Osteocyte (in vitro differentiated cells): ENCODE results near the gene CNKSR2. TPM values are rescaled to one million over a fixed set of nuclear protein-coding genes. Genes with fewer than 3 reads are reported as not detected.

Experiments
- DNase-seq: peaks from one replicate; pipeline ENCODE4 v3.0.0; 2021; ENCODE audit warnings: mixed read lengths; ENCODE audit not compliant: unreplicated experiment; ENCODE audit errors: extremely low spot score
- H3K27ac Mint-ChIP-seq: one replicate; pipeline ENCODE4 v1.8.0; 2021; ENCODE audit warnings: mild to moderate bottlenecking, mixed read lengths; ENCODE audit not compliant: unreplicated experiment
- H3K27me3 Mint-ChIP-seq: one replicate; pipeline ENCODE4 v1.8.0; 2021; ENCODE audit warnings: mixed read lengths; ENCODE audit not compliant: unreplicated experiment
- H3K36me3 Mint-ChIP-seq: one replicate; pipeline ENCODE4 v1.8.0; 2021; ENCODE audit warnings: mixed read lengths; ENCODE audit not compliant: unreplicated experiment
- H3K4me1 Mint-ChIP-seq: one replicate; pipeline ENCODE4 v1.8.0; 2021; ENCODE audit warnings: mixed read lengths; ENCODE audit not compliant: unreplicated experiment
- H3K4me3 Mint-ChIP-seq: one replicate; pipeline ENCODE4 v1.8.0; 2021; ENCODE audit warnings: mild to moderate bottlenecking, moderate library complexity, mixed read lengths; ENCODE audit not compliant: unreplicated experiment
- H3K9me3 Mint-ChIP-seq: one replicate; pipeline ENCODE4 v1.8.0; 2021; ENCODE audit warnings: mixed read lengths; ENCODE audit not compliant: unreplicated experiment
- total RNA-seq: library from RNA; stranded (reverse); gene quantifications from 2 replicates; pipeline ENCODE4 v1.2.1, GENCODE V29; 2021
- TF ChIP-seq, protein P1 (sequence below): fragments of 200-600 bp; sonication (generic); IDR thresholded peaks from 2 replicates; pipeline ENCODE4 v1.5.0; 2021; ENCODE audit warnings: antibody characterized with exemption, mild to moderate bottlenecking, moderate library complexity

Gene CNKSR2
- total RNA-seq, 1 donor from 2014 or later = 1.1 TPM

DNA sequence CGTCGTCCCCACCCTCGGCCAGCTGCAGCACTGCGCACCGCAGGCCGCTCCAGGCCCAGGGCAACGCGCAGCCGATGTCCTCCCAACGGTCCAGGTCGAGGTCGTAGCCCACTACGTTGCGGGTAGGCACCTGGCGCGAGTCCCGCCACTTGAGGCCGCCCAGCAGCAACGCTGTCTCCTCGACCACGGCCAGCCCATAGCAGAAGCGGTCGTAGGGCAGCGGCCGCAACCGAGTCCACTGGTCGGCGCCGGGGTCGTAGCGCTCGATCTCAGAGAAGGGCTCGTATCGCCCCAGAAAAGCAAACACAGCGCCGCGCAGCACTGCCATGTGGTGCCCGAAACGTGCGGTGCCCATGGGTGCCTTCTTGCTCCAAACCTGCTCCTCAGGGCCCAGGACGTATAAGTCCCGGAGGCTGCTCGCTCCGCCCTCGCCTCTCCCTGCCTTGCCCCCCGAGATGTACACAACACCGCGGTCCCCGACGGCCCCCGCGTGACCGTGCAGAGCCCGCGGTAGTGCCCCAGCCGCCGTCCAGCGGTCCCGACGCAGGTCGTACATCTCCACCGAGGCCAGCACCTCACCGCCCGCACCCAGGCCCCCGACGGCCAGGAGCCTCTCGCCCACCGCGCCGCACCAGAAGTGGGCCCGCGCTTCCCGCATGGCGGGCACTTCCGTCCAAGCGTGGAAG is 281.8 kb downstream of the CNKSR2 start:
- H3K9me3 Mint-ChIP-seq = no peaks in the 10 kb centered on the region
- H3K36me3 Mint-ChIP-seq = peaks cover 3% of the 10 kb centered on the region
- peaks cover 2% of the 10 kb centered on the region for H3K4me1 Mint-ChIP-seq
- DNase-seq = no peak
- no peaks in the 10 kb centered on the region for H3K27me3 Mint-ChIP-seq
- H3K4me3 Mint-ChIP-seq = no peak overlapping the region
- no peak overlapping the region for H3K27ac Mint-ChIP-seq
- TF ChIP-seq, protein P1, sequence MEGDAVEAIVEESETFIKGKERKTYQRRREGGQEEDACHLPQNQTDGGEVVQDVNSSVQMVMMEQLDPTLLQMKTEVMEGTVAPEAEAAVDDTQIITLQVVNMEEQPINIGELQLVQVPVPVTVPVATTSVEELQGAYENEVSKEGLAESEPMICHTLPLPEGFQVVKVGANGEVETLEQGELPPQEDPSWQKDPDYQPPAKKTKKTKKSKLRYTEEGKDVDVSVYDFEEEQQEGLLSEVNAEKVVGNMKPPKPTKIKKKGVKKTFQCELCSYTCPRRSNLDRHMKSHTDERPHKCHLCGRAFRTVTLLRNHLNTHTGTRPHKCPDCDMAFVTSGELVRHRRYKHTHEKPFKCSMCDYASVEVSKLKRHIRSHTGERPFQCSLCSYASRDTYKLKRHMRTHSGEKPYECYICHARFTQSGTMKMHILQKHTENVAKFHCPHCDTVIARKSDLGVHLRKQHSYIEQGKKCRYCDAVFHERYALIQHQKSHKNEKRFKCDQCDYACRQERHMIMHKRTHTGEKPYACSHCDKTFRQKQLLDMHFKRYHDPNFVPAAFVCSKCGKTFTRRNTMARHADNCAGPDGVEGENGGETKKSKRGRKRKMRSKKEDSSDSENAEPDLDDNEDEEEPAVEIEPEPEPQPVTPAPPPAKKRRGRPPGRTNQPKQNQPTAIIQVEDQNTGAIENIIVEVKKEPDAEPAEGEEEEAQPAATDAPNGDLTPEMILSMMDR = no peak

DNA sequence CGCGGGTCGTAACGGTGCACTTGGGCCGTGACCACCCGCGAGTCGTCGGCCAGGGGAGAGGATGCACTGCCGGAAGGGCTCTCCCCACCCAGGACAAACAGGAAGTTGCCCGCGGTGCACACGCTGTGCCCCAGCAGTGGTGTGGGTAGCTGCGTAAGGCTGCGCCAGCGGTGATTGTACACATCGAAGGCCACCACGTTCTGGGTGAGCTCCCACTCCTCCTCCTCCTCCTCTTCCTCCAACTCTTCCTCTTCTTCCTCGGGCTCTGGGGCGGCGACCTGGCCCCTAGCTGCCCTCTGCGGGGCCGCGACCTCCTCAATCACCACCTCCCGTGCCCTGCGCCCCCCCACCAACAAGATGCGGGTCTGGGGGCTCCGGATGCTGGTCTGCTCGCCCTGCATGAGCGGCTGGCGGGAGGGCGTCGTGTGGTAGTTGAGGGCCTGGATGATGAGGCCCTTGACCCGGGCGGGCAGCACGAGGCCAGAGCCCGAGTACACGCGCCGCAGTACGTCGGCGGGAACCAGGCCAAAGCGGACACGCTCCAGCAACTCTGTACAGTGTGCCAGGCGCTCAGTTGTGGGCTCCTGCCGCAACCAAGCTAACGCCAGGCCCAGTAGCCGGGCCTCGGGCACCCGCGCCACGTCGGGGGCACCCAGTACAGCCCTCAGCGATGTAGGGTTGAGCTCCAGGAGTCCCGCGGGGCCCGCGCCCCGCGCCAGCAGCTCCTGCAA is 282.5 kb downstream of the CNKSR2 start:
- H3K27ac Mint-ChIP-seq = no peak overlapping the region
- H3K4me1 Mint-ChIP-seq = peaks cover 2% of the 10 kb centered on the region
- TF ChIP-seq, protein P1 = no peak
- no peak overlapping the region for H3K4me3 Mint-ChIP-seq
- DNase-seq = no peak
- peaks cover 3% of the 10 kb centered on the region for H3K36me3 Mint-ChIP-seq
- no peaks in the 10 kb centered on the region for H3K9me3 Mint-ChIP-seq
- H3K27me3 Mint-ChIP-seq = no peaks in the 10 kb centered on the region

DNA sequence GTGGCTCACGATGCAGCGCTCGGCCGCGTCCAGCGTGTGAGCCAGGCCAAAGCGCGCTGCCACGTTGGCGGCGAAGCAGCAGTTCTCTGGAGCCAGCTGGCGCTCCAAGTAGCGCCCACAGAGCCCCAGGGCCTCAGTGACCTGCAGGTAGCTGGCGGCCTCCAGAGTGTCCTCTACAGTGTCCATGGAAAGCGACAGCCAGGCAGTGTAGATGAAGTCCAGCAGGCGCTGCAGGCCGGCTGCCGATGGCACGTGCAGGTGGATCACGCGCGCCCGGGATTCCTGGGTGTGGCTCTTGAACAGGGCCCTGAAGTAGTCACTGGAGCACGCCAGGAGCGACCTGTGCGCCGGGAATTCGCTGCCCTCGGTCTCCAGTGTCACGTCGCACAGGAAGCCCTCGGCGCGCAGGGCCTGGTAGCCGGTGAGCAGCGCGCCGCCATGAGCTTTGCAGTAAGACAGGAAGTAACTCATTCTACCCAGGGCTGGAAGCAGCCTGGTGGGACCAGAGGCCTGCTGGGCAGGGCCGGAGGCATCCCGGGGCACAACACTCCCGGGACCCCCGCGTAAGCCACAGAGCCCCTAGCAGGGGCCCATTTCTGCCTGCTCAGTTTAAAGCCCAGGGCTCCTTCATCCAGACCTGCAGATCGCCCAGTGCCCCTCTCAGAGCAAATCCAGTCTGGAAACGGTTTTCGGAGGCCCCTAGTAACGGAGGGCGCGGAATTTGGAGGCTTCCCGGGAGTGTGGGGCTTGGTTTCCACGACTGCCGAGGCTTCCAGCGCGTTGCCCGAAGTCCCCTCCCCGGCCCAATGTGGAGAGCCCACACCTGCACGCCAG is 283.3 kb downstream of the CNKSR2 start:
- Mint-ChIP-seq H3K4me3 (no peak overlapping the region), H3K4me1 (peaks cover 2% of the 10 kb centered on the region), H3K27ac (no peak overlapping the region), H3K36me3 (peaks cover 3% of the 10 kb centered on the region), H3K9me3 (no peaks in the 10 kb centered on the region), H3K27me3 (no peaks in the 10 kb centered on the region)
- TF ChIP-seq, protein P1 = no peak
- DNase-seq = no peak

DNA sequence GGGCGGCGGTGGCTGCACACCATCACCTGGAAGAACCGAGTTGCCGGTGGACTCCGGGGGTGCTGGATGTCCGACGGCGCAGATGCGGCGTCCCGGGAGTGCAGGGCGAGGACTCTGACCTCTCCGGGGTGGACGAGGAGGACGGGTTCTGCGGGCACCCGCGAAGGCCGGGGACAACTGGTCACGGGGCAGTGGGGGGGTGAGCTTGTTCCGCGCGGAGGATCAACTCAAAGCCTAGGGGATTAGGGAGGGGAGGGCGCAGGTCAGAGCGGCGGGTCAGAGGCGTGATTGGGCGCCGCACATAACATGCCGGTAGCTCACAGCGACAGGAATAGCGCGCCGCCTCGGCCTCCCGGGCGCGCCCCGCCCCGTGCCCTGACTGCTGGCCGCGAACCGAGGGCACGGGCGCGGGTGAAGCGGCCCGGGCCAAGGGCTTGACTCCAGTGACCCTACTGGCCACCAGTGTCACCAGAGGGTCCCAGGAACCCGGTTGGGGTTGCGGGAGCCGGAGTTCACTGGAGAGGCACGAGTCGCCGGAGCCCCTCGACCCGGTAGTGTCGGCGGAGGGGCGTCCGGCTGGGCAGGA is 284.0 kb downstream of the CNKSR2 start, which contains the start of gene KLHL34:
Gene KLHL34 (minus strand): TSS at position 179 of the 586 bp plus-strand sequence. CDS start 542 bp downstream, outside the sequence.
- H3K36me3 Mint-ChIP-seq = peaks cover 3% of the 10 kb centered on the region
- H3K27me3 Mint-ChIP-seq = no peaks in the 10 kb centered on the region
- TF ChIP-seq, protein P1 = no peak
- H3K27ac Mint-ChIP-seq = no peak within 1 kb of the TSS
- H3K9me3 Mint-ChIP-seq = no peaks in the 10 kb centered on the region
- DNase-seq = peak; percentile 85
- peaks cover 2% of the 10 kb centered on the region for H3K4me1 Mint-ChIP-seq
- H3K4me3 Mint-ChIP-seq = no peak within 1 kb of the TSS
